Astrocyte (in vitro differentiated cells and primary cell): ENCODE data around the gene MFSD1.

Source experiments
- CTCF ChIP-seq: IDR thresholded peaks from 2 replicates; pipeline ENCODE4 v1.5.1; 2011; ENCODE audit warnings: low read depth, mild to moderate bottlenecking, inconsistent platforms, low read length, moderate library complexity; ENCODE audit not compliant: insufficient read depth
- EZH2 ChIP-seq: IDR thresholded peaks from 2 replicates; pipeline ENCODE4 v1.6.1; 2012; ENCODE audit warnings: mild to moderate bottlenecking, low read length, inconsistent platforms; ENCODE audit not compliant: insufficient read depth

DNA sequence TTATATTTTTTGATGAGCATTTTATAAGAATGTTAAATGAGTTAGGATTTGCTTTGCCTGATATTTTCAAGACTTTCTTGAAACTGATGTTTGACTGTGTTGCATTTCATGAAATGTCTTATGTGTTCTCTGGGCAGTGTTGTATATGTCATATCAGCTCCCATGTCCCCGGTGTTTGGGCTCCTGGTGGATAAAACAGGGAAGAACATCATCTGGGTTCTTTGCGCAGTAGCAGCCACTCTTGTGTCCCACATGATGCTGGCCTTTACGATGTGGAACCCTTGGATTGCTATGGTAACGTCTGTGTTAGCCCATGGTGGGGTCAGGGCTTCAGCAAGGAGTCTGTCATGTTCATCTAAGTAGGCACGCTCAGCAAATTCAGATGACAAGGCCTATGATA lies 20.0 kb downstream of the MFSD1 start:
- no peak for TF ChIP-seq CTCF
- no peak for TF ChIP-seq EZH2
